ENCODE measurements around the gene C16orf90.

Gene C16orf90

DNA sequence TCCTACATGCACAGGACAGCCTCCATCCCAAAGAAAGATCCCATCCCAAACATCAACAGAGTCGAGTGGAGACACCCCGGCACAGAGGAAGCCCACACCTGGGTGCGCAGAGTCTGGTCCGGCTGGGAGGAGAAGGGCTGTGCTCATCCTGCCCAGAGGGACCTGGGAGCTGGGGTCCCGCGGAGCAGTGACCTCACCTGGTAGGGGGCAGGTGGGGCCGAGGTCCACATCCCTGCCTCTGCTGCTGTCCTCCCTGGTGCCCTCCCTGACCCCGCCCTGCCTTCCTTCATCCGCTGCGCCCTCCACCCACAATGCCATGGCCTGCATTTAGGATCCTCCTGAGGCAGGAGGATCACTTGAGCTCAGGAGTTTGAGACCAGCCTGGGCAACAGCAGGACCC is 2.9 kb downstream of the C16orf90 start:
- Mint-ChIP-seq H3K27me3 (ENCODE audit: low read depth) (no peaks in the 10 kb centered on the region), H3K4me3 (no peak overlapping the region), H3K36me3 (ENCODE audit: low read depth) (no peaks in the 10 kb centered on the region), H3K27ac (no peak overlapping the region), H3K9me3 (no peaks in the 10 kb centered on the region), H3K4me1 (peaks cover 19% of the 10 kb centered on the region)
- TF ChIP-seq, protein P1, sequence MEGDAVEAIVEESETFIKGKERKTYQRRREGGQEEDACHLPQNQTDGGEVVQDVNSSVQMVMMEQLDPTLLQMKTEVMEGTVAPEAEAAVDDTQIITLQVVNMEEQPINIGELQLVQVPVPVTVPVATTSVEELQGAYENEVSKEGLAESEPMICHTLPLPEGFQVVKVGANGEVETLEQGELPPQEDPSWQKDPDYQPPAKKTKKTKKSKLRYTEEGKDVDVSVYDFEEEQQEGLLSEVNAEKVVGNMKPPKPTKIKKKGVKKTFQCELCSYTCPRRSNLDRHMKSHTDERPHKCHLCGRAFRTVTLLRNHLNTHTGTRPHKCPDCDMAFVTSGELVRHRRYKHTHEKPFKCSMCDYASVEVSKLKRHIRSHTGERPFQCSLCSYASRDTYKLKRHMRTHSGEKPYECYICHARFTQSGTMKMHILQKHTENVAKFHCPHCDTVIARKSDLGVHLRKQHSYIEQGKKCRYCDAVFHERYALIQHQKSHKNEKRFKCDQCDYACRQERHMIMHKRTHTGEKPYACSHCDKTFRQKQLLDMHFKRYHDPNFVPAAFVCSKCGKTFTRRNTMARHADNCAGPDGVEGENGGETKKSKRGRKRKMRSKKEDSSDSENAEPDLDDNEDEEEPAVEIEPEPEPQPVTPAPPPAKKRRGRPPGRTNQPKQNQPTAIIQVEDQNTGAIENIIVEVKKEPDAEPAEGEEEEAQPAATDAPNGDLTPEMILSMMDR (IDR thresholded peaks at IDR 0.05; ENCODE audit: unreplicated experiment in 3 of 3), result no peak

DNA sequence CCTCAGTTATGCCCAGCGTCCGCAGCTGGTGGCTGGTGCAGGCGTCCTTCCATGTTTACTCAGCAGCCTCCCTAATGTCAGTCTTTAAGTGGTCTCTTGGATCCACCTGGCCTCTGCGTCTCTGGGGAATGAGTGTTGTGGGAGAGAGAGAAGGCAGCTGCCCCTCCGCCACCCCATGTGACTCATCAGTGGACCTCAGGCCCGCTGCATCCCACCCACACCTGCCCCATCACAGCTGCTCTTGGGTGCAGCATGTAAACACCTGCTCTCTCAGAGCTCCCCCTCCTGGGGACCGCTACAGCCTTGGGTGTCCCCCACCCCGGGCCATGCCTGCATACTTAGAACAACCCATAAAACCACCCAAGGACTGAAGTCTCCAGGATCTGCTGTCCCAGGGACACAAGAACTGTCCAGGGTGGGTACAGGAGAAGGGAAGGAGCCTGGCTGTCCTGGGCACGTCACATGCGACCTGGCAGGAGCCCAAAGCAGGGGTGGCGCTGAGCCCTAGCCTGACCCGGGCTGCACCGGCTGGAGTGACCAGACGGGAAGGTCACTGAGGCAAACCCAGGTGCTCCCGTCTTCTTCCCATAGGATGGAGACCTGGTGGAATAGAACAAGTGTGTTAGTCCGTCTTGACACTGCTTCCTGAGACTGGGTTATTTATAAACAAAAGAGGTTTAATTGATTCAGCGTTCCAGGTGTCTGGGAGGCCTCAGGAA is 4.2 kb downstream of the C16orf90 start:
- Mint-ChIP-seq H3K27ac (no peak overlapping the region), H3K4me1 (peaks cover 19% of the 10 kb centered on the region), H3K36me3 (ENCODE audit: low read depth) (peaks cover 6% of the 10 kb centered on the region), H3K27me3 (ENCODE audit: low read depth) (no peaks in the 10 kb centered on the region), H3K4me3 (no peak overlapping the region), H3K9me3 (no peaks in the 10 kb centered on the region)
- TF ChIP-seq, protein P1 (IDR thresholded peaks at IDR 0.05; ENCODE audit: unreplicated experiment in 3 of 3), result no peak

DNA sequence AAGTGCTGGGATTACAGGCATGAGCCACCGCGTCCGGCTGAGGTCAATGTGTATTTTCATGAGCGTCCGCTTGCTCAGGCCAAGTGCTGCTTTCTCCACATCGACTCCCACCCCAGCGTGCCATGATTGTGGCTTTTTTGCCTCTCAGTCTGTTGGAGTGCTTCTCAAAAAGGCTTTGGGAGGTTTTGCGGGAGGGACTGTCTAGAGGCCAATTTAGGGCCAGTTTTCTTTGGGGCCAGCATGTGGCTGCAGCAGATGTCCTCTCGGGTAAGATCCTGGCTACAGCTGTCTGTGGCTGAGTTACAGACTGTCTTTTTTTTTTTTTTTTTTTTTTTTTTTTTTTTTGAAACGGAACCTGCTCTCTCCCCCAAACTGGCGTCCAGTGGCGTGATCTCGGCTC is 6.5 kb downstream of the C16orf90 start:
- Mint-ChIP-seq H3K4me1 (peaks cover 19% of the 10 kb centered on the region), H3K9me3 (no peaks in the 10 kb centered on the region), H3K27ac (peak overlapping the region; percentile 50 to 60 (median 56))

DNA sequence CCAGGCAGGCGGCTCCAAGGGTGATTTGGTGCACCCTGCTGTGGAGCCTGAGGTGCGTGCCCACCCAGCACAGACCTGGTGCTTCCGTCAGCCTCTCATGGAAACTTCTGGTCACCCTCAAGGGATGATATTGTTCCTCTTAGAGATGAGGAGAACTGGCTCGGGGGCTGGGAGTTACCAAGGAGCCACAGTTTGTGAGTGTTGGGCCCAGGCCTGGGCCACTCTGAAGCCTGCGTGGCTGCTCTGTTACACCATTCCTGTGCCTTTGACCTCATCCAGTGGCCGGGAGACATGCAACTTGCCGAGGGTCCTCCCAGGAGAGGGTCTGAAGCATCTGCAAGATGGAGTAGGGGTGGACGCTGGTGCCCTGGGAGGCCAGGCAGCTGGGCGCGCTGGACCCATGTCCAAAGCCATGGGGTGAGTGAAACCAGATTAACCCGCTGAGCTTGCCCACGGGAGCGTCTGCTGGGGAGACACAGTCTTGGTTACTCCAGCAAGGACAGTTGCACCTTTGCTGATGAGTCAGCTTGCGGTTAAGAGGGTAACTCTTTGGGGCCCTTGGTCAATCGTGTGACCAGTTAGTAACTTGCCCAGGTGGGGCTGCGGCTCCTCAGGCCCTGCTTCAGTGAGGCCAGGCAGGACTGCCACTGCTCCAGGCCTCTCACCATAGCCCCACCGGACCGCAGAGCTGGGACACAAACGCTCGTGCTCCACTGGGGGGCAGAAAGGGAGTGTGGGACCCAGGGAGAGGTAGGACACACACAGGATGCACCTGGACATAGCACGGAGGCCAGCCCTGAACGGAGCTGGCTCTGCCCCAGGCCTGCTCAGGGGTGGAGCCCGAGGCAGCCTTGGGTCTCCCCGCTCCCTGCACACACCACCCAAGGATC is 7.5 kb downstream of the C16orf90 start:
- Mint-ChIP-seq H3K36me3 (ENCODE audit: low read depth) (peaks cover 20% of the 10 kb centered on the region), H3K9me3 (no peaks in the 10 kb centered on the region), H3K27me3 (ENCODE audit: low read depth) (no peaks in the 10 kb centered on the region), H3K4me1 (peaks cover 15% of the 10 kb centered on the region), H3K4me3 (no peak overlapping the region), H3K27ac (no peak overlapping the region)
- TF ChIP-seq, protein P1 (IDR thresholded peaks at IDR 0.05; ENCODE audit: unreplicated experiment in 3 of 3), result no peak

More for the DNA sequence above, 6.5 kb downstream of the C16orf90 start:
- TF ChIP-seq, protein P1 (IDR thresholded peaks at IDR 0.05; ENCODE audit: unreplicated experiment in 3 of 3), result no peak
- H3K4me3 Mint-ChIP-seq, result peak overlapping the region in 1 of 3 experiments; percentile 45
- peaks cover 9% of the 10 kb centered on the region for H3K36me3 Mint-ChIP-seq (ENCODE audit: low read depth)
- H3K27me3 Mint-ChIP-seq (ENCODE audit: low read depth), result no peaks in the 10 kb centered on the region

DNA sequence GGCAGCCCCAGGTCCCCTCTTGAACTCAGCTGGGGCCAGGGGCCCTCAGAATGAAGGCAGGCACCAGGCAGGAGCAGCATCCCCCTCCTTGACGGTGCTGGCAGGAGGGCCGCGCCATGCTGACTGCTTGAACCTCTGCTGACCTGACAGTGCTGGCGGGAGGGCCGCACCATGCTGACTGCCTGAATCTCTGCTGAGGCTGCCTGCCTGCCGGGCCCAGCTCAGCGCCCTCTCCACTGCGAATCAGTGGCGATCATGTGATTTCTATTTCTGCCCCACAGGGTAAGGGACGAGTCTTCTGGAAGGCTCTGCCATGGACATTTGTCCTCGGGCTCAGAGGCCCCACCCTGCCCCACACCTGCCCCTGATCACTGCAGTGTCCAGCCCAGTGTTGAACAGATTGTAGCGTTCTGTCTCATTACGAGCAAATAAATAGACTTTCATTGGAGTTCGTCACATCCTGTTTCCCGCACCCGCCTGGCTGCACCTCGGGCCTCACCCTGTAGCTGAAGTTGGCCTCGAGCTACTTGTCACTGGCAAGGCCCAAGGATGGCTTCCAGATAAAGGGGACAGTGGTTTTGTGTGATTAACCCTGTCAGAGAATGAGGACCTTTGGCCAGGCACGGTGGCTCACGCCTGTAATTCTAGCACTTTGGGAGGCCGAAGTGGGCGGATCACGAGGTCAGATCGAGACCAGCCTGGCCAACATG is 8.6 kb downstream of the C16orf90 start:
- H3K4me1 Mint-ChIP-seq, result peaks cover 15% of the 10 kb centered on the region
- no peaks in the 10 kb centered on the region for H3K9me3 Mint-ChIP-seq
- H3K4me3 Mint-ChIP-seq, result no peak overlapping the region
- no peaks in the 10 kb centered on the region for H3K27me3 Mint-ChIP-seq (ENCODE audit: low read depth)
- TF ChIP-seq, protein P1 (IDR thresholded peaks at IDR 0.05; ENCODE audit: unreplicated experiment in 3 of 3), result no peak
- H3K36me3 Mint-ChIP-seq (ENCODE audit: low read depth), result peaks cover 29% of the 10 kb centered on the region
- H3K27ac Mint-ChIP-seq, result no peak overlapping the region
